Measurements from ENCODE around the gene FAM131C. TPM values are rescaled to one million over a fixed set of nuclear protein-coding genes. Genes with fewer than 3 reads are reported as not detected.
"Not testable (repeated sequence)": the region's sequence is repeated elsewhere in the genome, so short reads cannot be mapped to it uniquely, and the experiment has no call there.

FAM131C gene
- polyA plus RNA-seq, 1 donor (not counting 4 experiments of a cell fraction or from before 2014, with no cell fraction given): 0.31 TPM

DNA sequence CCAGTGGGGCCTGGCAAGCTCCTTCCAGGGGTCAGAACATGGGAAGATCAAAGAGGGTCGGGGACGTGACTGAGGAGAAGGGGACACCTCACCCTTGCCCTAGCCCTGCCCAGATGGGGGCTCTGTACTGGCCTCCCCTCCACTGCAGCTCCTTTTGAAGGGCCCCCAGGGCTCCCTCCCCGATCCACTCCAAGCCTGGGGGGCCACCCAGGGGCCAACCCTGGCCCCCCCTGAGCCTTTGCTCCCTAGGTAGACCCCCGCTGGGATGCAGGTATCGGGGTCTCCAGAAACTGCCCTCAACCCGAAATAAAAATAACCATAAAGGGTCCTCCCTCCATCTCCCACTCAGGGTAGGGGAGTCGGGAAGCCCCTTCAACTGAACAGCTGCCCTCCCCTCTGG, 37.4 kb upstream of the FAM131C start:
- Histone ChIP-seq H3K4me3 (ENCODE audit: control insufficient read depth in 2 of 3, extremely low read depth in 1 of 3, insufficient read depth in 2 of 3, low read depth in 1 of 3, low read length in 3 of 3) (no peak overlapping the region), H3K9me3 (ENCODE audit: control insufficient read depth, low read depth, low read length) (peaks cover 2% of the 10 kb centered on the region), H3K9ac (ENCODE audit: control insufficient read depth, extremely low read depth, insufficient read depth, low read length) (no peak overlapping the region), H3K4me2 (ENCODE audit: control insufficient read depth, extremely low read depth, insufficient read depth, low read depth, low read length) (no peak overlapping the region), H3K27ac (ENCODE audit: control insufficient read depth, insufficient read depth, low read length) (no peak overlapping the region), H3K27me3 (ENCODE audit: control insufficient read depth, extremely low read depth, insufficient read depth, low read length) (peaks cover 7% of the 10 kb centered on the region), H3K36me3 (ENCODE audit: control insufficient read depth in 2 of 2, extremely low read depth in 1 of 2, insufficient read depth in 2 of 2, low read length in 2 of 2) (no peaks in the 10 kb centered on the region), H3K4me1 (ENCODE audit: control insufficient read depth, extremely low read depth, insufficient read depth, low read length) (peaks cover 11% of the 10 kb centered on the region), H3K9me1 (ENCODE audit: control insufficient read depth, extremely low read depth, insufficient read depth, low read length) (no peaks in the 10 kb centered on the region), H2AFZ (ENCODE audit: control insufficient read depth, low read length) (no peak overlapping the region), H4K20me1 (ENCODE audit: control insufficient read depth, extremely low read depth, insufficient read depth, low read length) (no peaks in the 10 kb centered on the region), H3K79me2 (ENCODE audit: control insufficient read depth, insufficient read depth, low read length) (no peaks in the 10 kb centered on the region)
- dilution Hi-C loops (cut with MboI; ENCODE audit: extremely low pct_ligation_motif_present, low sequenced_read_pairs): no loop called here
- no peak for DNase-seq (ENCODE audit: low read depth, low spot score)
- TF ChIP-seq EZH2 (IDR thresholded peaks at IDR 0.05; ENCODE audit: low read length): no peak
- TF ChIP-seq, protein P1, sequence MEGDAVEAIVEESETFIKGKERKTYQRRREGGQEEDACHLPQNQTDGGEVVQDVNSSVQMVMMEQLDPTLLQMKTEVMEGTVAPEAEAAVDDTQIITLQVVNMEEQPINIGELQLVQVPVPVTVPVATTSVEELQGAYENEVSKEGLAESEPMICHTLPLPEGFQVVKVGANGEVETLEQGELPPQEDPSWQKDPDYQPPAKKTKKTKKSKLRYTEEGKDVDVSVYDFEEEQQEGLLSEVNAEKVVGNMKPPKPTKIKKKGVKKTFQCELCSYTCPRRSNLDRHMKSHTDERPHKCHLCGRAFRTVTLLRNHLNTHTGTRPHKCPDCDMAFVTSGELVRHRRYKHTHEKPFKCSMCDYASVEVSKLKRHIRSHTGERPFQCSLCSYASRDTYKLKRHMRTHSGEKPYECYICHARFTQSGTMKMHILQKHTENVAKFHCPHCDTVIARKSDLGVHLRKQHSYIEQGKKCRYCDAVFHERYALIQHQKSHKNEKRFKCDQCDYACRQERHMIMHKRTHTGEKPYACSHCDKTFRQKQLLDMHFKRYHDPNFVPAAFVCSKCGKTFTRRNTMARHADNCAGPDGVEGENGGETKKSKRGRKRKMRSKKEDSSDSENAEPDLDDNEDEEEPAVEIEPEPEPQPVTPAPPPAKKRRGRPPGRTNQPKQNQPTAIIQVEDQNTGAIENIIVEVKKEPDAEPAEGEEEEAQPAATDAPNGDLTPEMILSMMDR (optimal IDR thresholded peaks at IDR 0.05 in 1 of 3, IDR thresholded peaks at IDR 0.05 in 1 of 3, conservative IDR thresholded peaks at IDR 0.05 in 1 of 3; ENCODE audit: extremely low read depth in 1 of 3, insufficient read depth in 2 of 3, low read length in 3 of 3): no peak
- FAIRE-seq: no peak

DNA sequence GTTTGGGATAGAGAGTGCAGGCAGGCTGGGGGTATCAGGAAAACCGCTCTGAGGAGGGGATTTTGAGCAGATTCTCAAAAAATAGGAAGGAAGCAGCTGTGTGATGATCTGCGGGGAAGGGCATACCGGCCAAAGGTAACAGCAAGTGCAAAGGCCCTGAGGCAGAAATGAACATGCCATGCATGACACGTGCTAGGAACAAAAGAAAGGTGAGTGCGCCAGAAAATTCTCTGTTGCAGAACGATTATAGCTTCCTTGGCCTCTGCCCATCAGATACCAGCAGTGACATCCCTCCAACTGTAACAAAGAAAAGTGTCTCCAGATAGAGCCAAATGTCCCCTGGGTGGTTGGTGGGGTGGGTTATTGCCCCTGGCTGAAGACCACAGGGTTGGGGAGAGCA, 37.0 kb upstream of the FAM131C start:
- FAIRE-seq: no peak

DNA sequence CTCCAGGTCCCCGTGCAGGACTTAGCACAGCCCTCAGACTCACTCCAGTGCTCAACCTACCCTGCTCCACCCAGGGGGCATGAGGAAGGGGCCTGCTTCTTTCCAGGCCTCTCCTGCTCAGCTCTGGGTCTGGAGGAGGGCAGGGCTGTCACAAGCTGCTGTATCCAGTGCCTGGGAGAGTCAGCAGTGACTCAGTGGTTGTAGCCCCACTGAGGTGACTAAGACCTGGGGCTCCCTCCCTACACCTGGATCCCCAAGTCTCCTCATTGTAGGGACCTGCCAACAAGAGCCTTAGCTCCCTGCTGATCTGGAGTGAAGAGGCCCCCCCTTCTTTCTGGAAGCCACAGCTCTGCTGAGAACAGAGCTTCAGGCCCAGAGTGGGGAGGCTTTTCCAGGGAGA, 36.1 kb upstream of the FAM131C start:
- dilution Hi-C loops (cut with MboI; ENCODE audit: extremely low pct_ligation_motif_present, low sequenced_read_pairs): no loop called here
- no peak overlapping the region for H3K9ac ChIP-seq (ENCODE audit: control insufficient read depth, extremely low read depth, insufficient read depth, low read length)
- H3K4me2 ChIP-seq (ENCODE audit: control insufficient read depth, extremely low read depth, insufficient read depth, low read depth, low read length): no peak overlapping the region
- no peaks in the 10 kb centered on the region for H3K36me3 ChIP-seq (ENCODE audit: control insufficient read depth in 2 of 2, extremely low read depth in 1 of 2, insufficient read depth in 2 of 2, low read length in 2 of 2)
- H3K27ac ChIP-seq (ENCODE audit: control insufficient read depth, insufficient read depth, low read length): no peak overlapping the region
- H3K9me1 ChIP-seq (ENCODE audit: control insufficient read depth, extremely low read depth, insufficient read depth, low read length): no peaks in the 10 kb centered on the region
- peaks cover 11% of the 10 kb centered on the region for H3K4me1 ChIP-seq (ENCODE audit: control insufficient read depth, extremely low read depth, insufficient read depth, low read length)
- H2AFZ ChIP-seq (ENCODE audit: control insufficient read depth, low read length): no peak overlapping the region
- FAIRE-seq (no peak), DNase-seq (ENCODE audit: low read depth, low spot score) (no peak)
- H3K27me3 ChIP-seq (ENCODE audit: control insufficient read depth, extremely low read depth, insufficient read depth, low read length): peaks cover 7% of the 10 kb centered on the region
- no peak overlapping the region for H3K4me3 ChIP-seq (ENCODE audit: control insufficient read depth in 2 of 3, extremely low read depth in 1 of 3, insufficient read depth in 2 of 3, low read depth in 1 of 3, low read length in 3 of 3)
- H3K79me2 ChIP-seq (ENCODE audit: control insufficient read depth, insufficient read depth, low read length): no peaks in the 10 kb centered on the region
- no peak for TF ChIP-seq EZH2 (IDR thresholded peaks at IDR 0.05; ENCODE audit: low read length)
- TF ChIP-seq, protein P1 (optimal IDR thresholded peaks at IDR 0.05 in 1 of 3, IDR thresholded peaks at IDR 0.05 in 1 of 3, conservative IDR thresholded peaks at IDR 0.05 in 1 of 3; ENCODE audit: extremely low read depth in 1 of 3, insufficient read depth in 2 of 3, low read length in 3 of 3): no peak
- H4K20me1 ChIP-seq (ENCODE audit: control insufficient read depth, extremely low read depth, insufficient read depth, low read length): no peaks in the 10 kb centered on the region
- peaks cover 2% of the 10 kb centered on the region for H3K9me3 ChIP-seq (ENCODE audit: control insufficient read depth, low read depth, low read length)

More for the DNA sequence above, 37.0 kb upstream of the FAM131C start:
- dilution Hi-C loops (cut with MboI; ENCODE audit: extremely low pct_ligation_motif_present, low sequenced_read_pairs): no loop called here
- H3K27me3 ChIP-seq (ENCODE audit: control insufficient read depth, extremely low read depth, insufficient read depth, low read length): peaks cover 7% of the 10 kb centered on the region
- no peaks in the 10 kb centered on the region for H3K9me1 ChIP-seq (ENCODE audit: control insufficient read depth, extremely low read depth, insufficient read depth, low read length)
- no peak overlapping the region for H3K4me3 ChIP-seq (ENCODE audit: control insufficient read depth in 2 of 3, extremely low read depth in 1 of 3, insufficient read depth in 2 of 3, low read depth in 1 of 3, low read length in 3 of 3)
- no peak overlapping the region for H3K4me2 ChIP-seq (ENCODE audit: control insufficient read depth, extremely low read depth, insufficient read depth, low read depth, low read length)
- no peak for DNase-seq (ENCODE audit: low read depth, low spot score)
- H4K20me1 ChIP-seq (ENCODE audit: control insufficient read depth, extremely low read depth, insufficient read depth, low read length): no peaks in the 10 kb centered on the region
- no peak overlapping the region for H3K27ac ChIP-seq (ENCODE audit: control insufficient read depth, insufficient read depth, low read length)
- no peaks in the 10 kb centered on the region for H3K36me3 ChIP-seq (ENCODE audit: control insufficient read depth in 2 of 2, extremely low read depth in 1 of 2, insufficient read depth in 2 of 2, low read length in 2 of 2)
- peaks cover 11% of the 10 kb centered on the region for H3K4me1 ChIP-seq (ENCODE audit: control insufficient read depth, extremely low read depth, insufficient read depth, low read length)
- no peak overlapping the region for H3K9ac ChIP-seq (ENCODE audit: control insufficient read depth, extremely low read depth, insufficient read depth, low read length)
- peaks cover 2% of the 10 kb centered on the region for H3K9me3 ChIP-seq (ENCODE audit: control insufficient read depth, low read depth, low read length)
- no peaks in the 10 kb centered on the region for H3K79me2 ChIP-seq (ENCODE audit: control insufficient read depth, insufficient read depth, low read length)
- TF ChIP-seq EZH2 (IDR thresholded peaks at IDR 0.05; ENCODE audit: low read length): no peak
- H2AFZ ChIP-seq (ENCODE audit: control insufficient read depth, low read length): no peak overlapping the region

DNA sequence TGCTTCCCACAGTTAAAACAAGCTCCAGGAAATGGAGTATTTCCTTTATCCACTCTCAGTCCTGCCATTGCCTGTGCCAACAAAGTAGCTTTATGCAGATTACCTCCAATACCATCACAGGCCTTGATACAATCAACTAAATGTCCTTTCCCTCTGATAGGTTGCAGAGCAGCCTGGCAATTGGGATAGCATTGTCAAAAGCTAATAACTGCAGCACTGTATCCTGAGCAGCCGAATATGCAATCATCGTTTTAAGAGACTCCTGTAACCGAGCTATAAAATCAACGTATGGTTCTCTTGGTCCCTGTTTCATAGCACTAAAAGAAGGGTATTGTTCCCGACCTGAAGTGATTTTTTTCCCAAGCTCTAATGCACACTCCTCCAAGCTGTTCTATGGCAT, 33.6 kb upstream of the FAM131C start:
- H3K4me2 ChIP-seq (ENCODE audit: control insufficient read depth, extremely low read depth, insufficient read depth, low read depth, low read length); H3K9me3 ChIP-seq (ENCODE audit: control insufficient read depth, low read depth, low read length); H3K79me2 ChIP-seq (ENCODE audit: control insufficient read depth, insufficient read depth, low read length); H3K9me1 ChIP-seq (ENCODE audit: control insufficient read depth, extremely low read depth, insufficient read depth, low read length); H3K36me3 ChIP-seq (ENCODE audit: control insufficient read depth in 2 of 2, extremely low read depth in 1 of 2, insufficient read depth in 2 of 2, low read length in 2 of 2); H3K27ac ChIP-seq (ENCODE audit: control insufficient read depth, insufficient read depth, low read length); dilution Hi-C loops (cut with MboI; ENCODE audit: extremely low pct_ligation_motif_present, low sequenced_read_pairs); FAIRE-seq; H2AFZ ChIP-seq (ENCODE audit: control insufficient read depth, low read length); H3K4me3 ChIP-seq (ENCODE audit: control insufficient read depth in 2 of 3, extremely low read depth in 1 of 3, insufficient read depth in 2 of 3, low read depth in 1 of 3, low read length in 3 of 3); H3K27me3 ChIP-seq (ENCODE audit: control insufficient read depth, extremely low read depth, insufficient read depth, low read length); DNase-seq (ENCODE audit: low read depth, low spot score); H4K20me1 ChIP-seq (ENCODE audit: control insufficient read depth, extremely low read depth, insufficient read depth, low read length); H3K9ac ChIP-seq (ENCODE audit: control insufficient read depth, extremely low read depth, insufficient read depth, low read length): not testable (repeated sequence)
- H3K4me1 ChIP-seq (ENCODE audit: control insufficient read depth, extremely low read depth, insufficient read depth, low read length): peaks cover 11% of the 10 kb centered on the region
